ENCODE data around the gene TMEM183A. TPM values are rescaled to one million over a fixed set of nuclear protein-coding genes. Genes with fewer than 3 reads are reported as not detected.
A peak's percentile ranks its signal among the peaks of the same experiment; 100 is the strongest.

TMEM183A gene
- total and polyA plus RNA-seq, 11 donors = 9.5 to 45.7 (median 29.9) TPM

DNA sequence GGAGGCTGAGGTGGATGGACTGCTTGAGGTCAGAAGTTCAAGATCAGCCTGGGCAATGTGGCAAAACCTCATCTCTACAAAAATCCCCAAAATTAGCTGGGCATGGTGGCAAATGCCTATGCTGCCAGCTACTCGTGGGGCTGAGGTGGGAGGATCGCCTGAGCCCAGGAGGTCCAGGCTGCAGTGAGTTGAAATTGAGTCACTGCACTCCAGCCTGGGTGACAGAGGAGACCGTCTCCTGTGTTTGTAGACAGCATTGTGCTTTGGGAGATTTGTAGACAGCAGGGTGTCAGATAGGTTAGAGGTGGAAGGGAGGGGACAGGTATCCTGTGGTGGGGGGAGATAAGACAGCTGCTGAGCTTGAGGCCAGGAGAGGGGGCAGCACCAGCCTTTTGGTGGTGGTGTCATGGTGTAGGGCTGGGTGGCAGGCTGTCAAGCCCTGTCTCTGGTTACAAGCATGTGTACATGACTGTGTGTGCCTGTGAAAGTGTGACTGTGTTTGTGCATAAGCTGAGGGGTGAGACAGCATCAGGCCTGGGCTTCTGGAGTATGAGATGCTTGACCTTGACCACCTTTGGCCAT, 34.3 kb downstream of the TMEM183A start:
- H3K36me3 ChIP-seq = peaks cover 0 to 17% (median 0%) of the 10 kb centered on the region in 9 donors
- DNase-seq (peak in 1 of 5 donors; percentile 6), ATAC-seq (no peak)
- peaks cover 0 to 5% (median 0%) of the 10 kb centered on the region in 9 donors for H3K27me3 ChIP-seq
- intact Hi-C loops (cut with DNase I) = loop anchor here in 6 of 10 donors (5.0 to 10.0 kb wide), 6 partner anchors 41 to 303 kb away; partner anchors contain the start of gene ADORA1 (in 3 of the 6)
- WGBS, 4 donors = 72 to 85% (median 77%) methylated on average over 3 of the region's 3 CpGs
- H3K9me3 ChIP-seq = no peaks in the 10 kb centered on the region
- TF ChIP-seq, protein P1, sequence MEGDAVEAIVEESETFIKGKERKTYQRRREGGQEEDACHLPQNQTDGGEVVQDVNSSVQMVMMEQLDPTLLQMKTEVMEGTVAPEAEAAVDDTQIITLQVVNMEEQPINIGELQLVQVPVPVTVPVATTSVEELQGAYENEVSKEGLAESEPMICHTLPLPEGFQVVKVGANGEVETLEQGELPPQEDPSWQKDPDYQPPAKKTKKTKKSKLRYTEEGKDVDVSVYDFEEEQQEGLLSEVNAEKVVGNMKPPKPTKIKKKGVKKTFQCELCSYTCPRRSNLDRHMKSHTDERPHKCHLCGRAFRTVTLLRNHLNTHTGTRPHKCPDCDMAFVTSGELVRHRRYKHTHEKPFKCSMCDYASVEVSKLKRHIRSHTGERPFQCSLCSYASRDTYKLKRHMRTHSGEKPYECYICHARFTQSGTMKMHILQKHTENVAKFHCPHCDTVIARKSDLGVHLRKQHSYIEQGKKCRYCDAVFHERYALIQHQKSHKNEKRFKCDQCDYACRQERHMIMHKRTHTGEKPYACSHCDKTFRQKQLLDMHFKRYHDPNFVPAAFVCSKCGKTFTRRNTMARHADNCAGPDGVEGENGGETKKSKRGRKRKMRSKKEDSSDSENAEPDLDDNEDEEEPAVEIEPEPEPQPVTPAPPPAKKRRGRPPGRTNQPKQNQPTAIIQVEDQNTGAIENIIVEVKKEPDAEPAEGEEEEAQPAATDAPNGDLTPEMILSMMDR (IDR thresholded peaks at IDR 0.05) = no peak
- TF ChIP-seq POLR2A (IDR thresholded peaks at IDR 0.05) = no peak
- peak overlapping the region in 1 of 12 donors; percentile 67 for H3K27ac ChIP-seq
- no peak overlapping the region for H3K4me3 ChIP-seq
- peaks cover 0 to 61% (median 30%) of the 10 kb centered on the region in 12 donors for H3K4me1 ChIP-seq

DNA sequence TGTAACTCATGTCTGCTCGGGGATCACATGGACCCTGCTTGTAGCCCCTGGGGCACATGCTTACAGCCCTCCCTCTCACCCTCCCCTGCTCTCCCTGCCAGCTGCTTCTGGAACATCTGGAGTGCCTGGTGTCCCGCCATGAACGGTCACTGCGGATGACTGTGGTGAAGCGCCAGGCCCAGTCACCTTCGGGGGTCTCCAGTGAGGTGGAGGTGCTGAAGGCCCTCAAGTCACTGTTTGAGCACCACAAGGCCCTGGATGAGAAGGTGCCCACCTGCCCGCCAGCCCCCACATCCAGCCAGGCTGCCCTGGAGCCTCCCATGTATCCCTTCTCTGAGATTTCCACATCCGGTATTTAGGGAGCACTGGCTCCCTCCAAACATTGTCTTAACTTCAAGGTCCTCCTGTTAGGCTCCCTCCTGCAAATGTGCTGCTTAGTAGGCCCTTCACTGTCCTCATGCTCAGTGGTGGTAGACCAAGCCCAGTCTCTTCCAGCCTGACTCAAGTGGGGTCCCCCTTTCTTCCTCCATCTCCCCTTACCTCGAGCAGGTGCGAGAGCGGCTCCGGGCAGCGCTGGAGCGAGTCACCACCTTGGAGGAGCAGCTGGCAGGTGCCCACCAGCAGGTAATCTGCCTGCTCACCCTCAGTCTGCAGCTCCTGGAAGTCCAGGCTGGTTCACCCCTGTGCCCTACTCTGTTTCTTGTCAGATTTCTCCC, 36.8 kb downstream of the TMEM183A start:
- Histone ChIP-seq H3K4me1 (peaks cover 0 to 44% (median 17%) of the 10 kb centered on the region in 12 donors), H3K27ac (no peak overlapping the region), H3K9me3 (no peaks in the 10 kb centered on the region), H3K27me3 (peaks cover 0 to 5% (median 0%) of the 10 kb centered on the region in 9 donors), H3K36me3 (peaks cover 0 to 26% (median 0%) of the 10 kb centered on the region in 9 donors), H3K4me3 (no peak overlapping the region)
- intact Hi-C loops (cut with DNase I) = loop anchor here in 6 of 10 donors (5.0 to 10.0 kb wide), 6 partner anchors 38 to 301 kb away; partner anchors contain the start of gene ADORA1 (in 3 of the 6)
- no peak for TF ChIP-seq POLR2A (IDR thresholded peaks at IDR 0.05)
- TF ChIP-seq, protein P1 (IDR thresholded peaks at IDR 0.05) = no peak
- WGBS, 4 donors = 93 to 99% (median 96%) methylated on average over 13 to 14 of the region's 14 CpGs
- ATAC-seq (no peak), DNase-seq (no peak)

DNA sequence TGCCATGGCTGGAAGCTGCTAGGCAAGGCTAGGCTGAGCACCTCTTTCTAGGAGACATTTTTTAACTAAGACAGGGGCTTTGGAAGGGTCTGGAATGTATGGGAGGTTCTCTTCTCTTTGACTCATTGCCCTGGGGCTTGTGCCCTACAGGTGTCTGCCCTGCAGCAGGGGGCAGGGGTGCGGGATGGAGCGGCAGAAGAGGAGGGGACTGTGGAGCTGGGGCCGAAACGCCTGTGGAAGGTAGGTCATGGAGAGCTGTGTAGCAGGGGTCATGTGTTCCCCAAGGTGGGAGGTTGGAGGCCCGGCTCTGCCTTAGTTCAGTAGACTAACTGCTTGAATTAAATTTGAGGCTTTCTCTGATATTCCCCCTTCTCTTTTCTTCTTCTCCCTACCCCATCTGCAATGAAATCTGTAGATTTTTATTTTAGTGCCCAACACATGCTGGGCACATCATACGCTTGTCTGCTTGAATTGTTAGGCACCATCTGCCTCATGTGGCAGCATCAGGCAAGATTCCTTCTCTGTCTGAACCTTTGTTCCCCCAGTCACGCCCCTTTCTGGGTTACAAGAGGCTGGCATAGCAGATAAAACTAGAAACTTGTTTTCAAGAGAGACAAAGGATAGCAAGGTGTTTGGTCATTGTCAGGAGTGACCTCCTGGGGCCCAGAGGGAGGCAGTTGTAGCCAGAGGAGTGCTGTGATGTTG, 37.5 kb downstream of the TMEM183A start:
- 87 to 97% (median 93%) methylated on average over 7 of the region's 7 CpGs for WGBS, 4 donors
- H3K9me3 ChIP-seq = no peaks in the 10 kb centered on the region
- no peak overlapping the region for H3K27ac ChIP-seq
- no peak for TF ChIP-seq POLR2A (IDR thresholded peaks at IDR 0.05)
- TF ChIP-seq, protein P1 (IDR thresholded peaks at IDR 0.05) = no peak
- no peak for DNase-seq
- peaks cover 0 to 3% (median 0%) of the 10 kb centered on the region in 9 donors for H3K27me3 ChIP-seq
- no peak overlapping the region for H3K4me3 ChIP-seq
- H3K4me1 ChIP-seq = peaks cover 0 to 37% (median 14%) of the 10 kb centered on the region in 12 donors
- intact Hi-C loops (cut with DNase I) = loop anchor here in 6 of 10 donors (5.0 to 10.0 kb wide), 6 partner anchors 38 to 300 kb away; partner anchors contain the start of gene ADORA1 (in 3 of the 6)
- peaks cover 0 to 26% (median 0%) of the 10 kb centered on the region in 9 donors for H3K36me3 ChIP-seq
- no peak for ATAC-seq
